SK-N-SH treated with all-trans-retinoic acid at 6 μM for 48 hours (cell line): ENCODE measurements around the gene CMTM2.

Experiments used
- ATAC-seq: fragments of 200-7000 bp; cut with Tn5 transposase; 3 replicates; pipeline ENCODE4 v1.9.1; 2020; ENCODE audit warnings: mild to moderate bottlenecking, moderate library complexity
- ARNTL ChIP-seq: fragments of 450-650 bp; formaldehyde crosslinking; IDR thresholded peaks from 2 replicates; pipeline ENCODE4 v1.5.0; 2020; ENCODE audit warnings: low read depth, mild to moderate bottlenecking, moderate library complexity, borderline replicate concordance
- BACH2 ChIP-seq: fragments of 250-450 bp; sonication (Bioruptor Pico); IDR thresholded peaks from 2 replicates; pipeline ENCODE4 v1.9.0; 2021; ENCODE audit warnings: mild to moderate bottlenecking, borderline replicate concordance
- CSDC2 ChIP-seq: fragments of 250-450 bp; sonication (Bioruptor Pico); IDR thresholded peaks from 2 replicates; pipeline ENCODE4 v1.5.0; 2020; ENCODE audit warnings: mild to moderate bottlenecking, moderate library complexity
- ESRRG ChIP-seq: fragments of 250-450 bp; sonication (Bioruptor Pico); IDR thresholded peaks from 2 replicates; pipeline ENCODE4 v1.6.1; 2021; ENCODE audit warnings: mild to moderate bottlenecking
- GLIS3 ChIP-seq: fragments of 250-450 bp; sonication (Bioruptor Pico); IDR thresholded peaks from 2 replicates; pipeline ENCODE4 v1.5.0; 2020; ENCODE audit warnings: mild to moderate bottlenecking, moderate library complexity
- ISL1 ChIP-seq: fragments of 250-450 bp; sonication (Bioruptor Pico); IDR thresholded peaks from 2 replicates; pipeline ENCODE4 v2.1.2; 2022; ENCODE audit warnings: mild to moderate bottlenecking, moderate library complexity
- OSR1 ChIP-seq: fragments of 250-450 bp; sonication (Bioruptor Pico); IDR thresholded peaks from 2 replicates; pipeline ENCODE4 v1.8.0; 2022; ENCODE audit warnings: moderate library complexity, mild to moderate bottlenecking, inconsistent platforms
- PPARA ChIP-seq: fragments of 250-450 bp; sonication (Bioruptor Pico); IDR thresholded peaks from 2 replicates; pipeline ENCODE4 v1.5.0; 2020; ENCODE audit warnings: mild to moderate bottlenecking, borderline replicate concordance
- RARB ChIP-seq: fragments of 250-450 bp; sonication (Bioruptor Pico); IDR thresholded peaks from 2 replicates; pipeline ENCODE4 v1.8.0; 2021; ENCODE audit warnings: mild to moderate bottlenecking, moderate library complexity
- SNAI2 ChIP-seq: fragments of 250-450 bp; sonication (Bioruptor Pico); IDR thresholded peaks from 2 replicates; pipeline ENCODE4 v1.5.0; 2020; ENCODE audit warnings: mild to moderate bottlenecking, moderate library complexity
- TCF4 ChIP-seq: fragments of 250-450 bp; sonication (Bioruptor Pico); IDR thresholded peaks from 2 replicates; pipeline ENCODE4 v1.8.0; 2021; ENCODE audit warnings: mild to moderate bottlenecking, moderate library complexity, borderline replicate concordance
- TOX ChIP-seq: fragments of 250-450 bp; sonication (Bioruptor Pico); IDR thresholded peaks from 2 replicates; pipeline ENCODE4 v1.8.0; 2021; ENCODE audit warnings: mild to moderate bottlenecking, moderate library complexity, borderline replicate concordance
- ZC3H10 ChIP-seq: fragments of 250-450 bp; sonication (Bioruptor Pico); IDR thresholded peaks from 2 replicates; pipeline ENCODE4 v1.5.1; 2021; ENCODE audit warnings: mild to moderate bottlenecking, moderate library complexity
- ZFP3 ChIP-seq: fragments of 250-450 bp; sonication (Bioruptor Pico); IDR thresholded peaks from 2 replicates; pipeline ENCODE4 v1.5.0; 2020; ENCODE audit warnings: mild to moderate bottlenecking, moderate library complexity
- ZFP30 ChIP-seq: fragments of 450-650 bp; formaldehyde crosslinking; IDR thresholded peaks from 2 replicates; pipeline ENCODE4 v1.5.0; 2022; ENCODE audit warnings: mild to moderate bottlenecking, moderate library complexity
- ZNF565 ChIP-seq: fragments of 450-650 bp; formaldehyde crosslinking; conservative IDR thresholded peaks from 2 replicates; pipeline ENCODE4 v1.5.0; 2020; ENCODE audit warnings: low read depth, mild to moderate bottlenecking, moderate library complexity
- ZNF70 ChIP-seq: fragments of 450-650 bp; formaldehyde crosslinking; IDR thresholded peaks from 2 replicates; pipeline ENCODE4 v1.5.0; 2020; ENCODE audit warnings: mild to moderate bottlenecking, moderate library complexity
- ZNF8 ChIP-seq: fragments of 450-650 bp; formaldehyde crosslinking; IDR thresholded peaks from 2 replicates; pipeline ENCODE4 v1.5.0; 2020; ENCODE audit warnings: mild to moderate bottlenecking, moderate library complexity
- TF ChIP-seq, protein P1 (sequence below): fragments of 250-450 bp; sonication (Bioruptor Pico); IDR thresholded peaks from 2 replicates; pipeline ENCODE4 v1.8.0; 2021; ENCODE audit warnings: low read depth, mild to moderate bottlenecking, moderate library complexity, borderline replicate concordance
- TF ChIP-seq, protein P2 (sequence below): fragments of 250-450 bp; sonication (Bioruptor Pico); IDR thresholded peaks from 2 replicates; pipeline ENCODE4 v1.8.0; 2020; ENCODE audit warnings: mild to moderate bottlenecking, moderate library complexity, borderline replicate concordance
- TF ChIP-seq, protein P3 (sequence below): fragments of 250-450 bp; sonication (Bioruptor Pico); IDR thresholded peaks from 2 replicates; pipeline ENCODE4 v1.5.1; 2020; ENCODE audit warnings: low read depth, mild to moderate bottlenecking, moderate library complexity
- TF ChIP-seq, protein P4 (sequence below): fragments of 250-450 bp; sonication (Bioruptor Pico); IDR thresholded peaks from 2 replicates; pipeline ENCODE4 v1.5.1; 2021; ENCODE audit warnings: mild to moderate bottlenecking, moderate library complexity
- TF ChIP-seq, protein P5 (sequence below): fragments of 250-450 bp; sonication (Bioruptor Pico); IDR thresholded peaks from 2 replicates; pipeline ENCODE4 v1.5.0; 2020; ENCODE audit warnings: mild to moderate bottlenecking, moderate library complexity

The CMTM2 gene

DNA sequence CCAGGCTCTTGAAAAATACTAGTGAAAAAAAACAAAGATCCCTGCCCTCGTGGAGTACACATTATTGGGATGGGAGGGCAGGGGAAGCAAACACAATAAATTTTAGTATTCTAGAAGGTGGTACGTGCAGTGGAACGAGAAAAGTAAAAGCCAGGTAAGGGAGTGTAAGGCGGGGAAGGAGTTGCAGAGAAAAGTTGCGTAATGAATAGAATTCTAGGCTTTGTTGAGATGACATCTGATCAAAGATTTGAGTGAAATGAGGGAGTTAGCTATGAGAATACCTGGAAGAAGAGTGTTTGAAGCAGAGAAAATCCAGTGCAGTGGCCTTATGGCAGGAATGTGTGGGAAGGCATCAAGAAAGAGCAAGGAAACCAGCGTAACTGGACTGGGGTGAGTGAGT lies 24.8 kb upstream of the CMTM2 start:
- TF ChIP-seq ZC3H10 (CRISPR knock-in tag) = no peak
- no peak for TF ChIP-seq SNAI2 (CRISPR knock-in tag)
- no peak for TF ChIP-seq CSDC2 (CRISPR knock-in tag)
- TF ChIP-seq TCF4 = no peak
- TF ChIP-seq, protein P1, sequence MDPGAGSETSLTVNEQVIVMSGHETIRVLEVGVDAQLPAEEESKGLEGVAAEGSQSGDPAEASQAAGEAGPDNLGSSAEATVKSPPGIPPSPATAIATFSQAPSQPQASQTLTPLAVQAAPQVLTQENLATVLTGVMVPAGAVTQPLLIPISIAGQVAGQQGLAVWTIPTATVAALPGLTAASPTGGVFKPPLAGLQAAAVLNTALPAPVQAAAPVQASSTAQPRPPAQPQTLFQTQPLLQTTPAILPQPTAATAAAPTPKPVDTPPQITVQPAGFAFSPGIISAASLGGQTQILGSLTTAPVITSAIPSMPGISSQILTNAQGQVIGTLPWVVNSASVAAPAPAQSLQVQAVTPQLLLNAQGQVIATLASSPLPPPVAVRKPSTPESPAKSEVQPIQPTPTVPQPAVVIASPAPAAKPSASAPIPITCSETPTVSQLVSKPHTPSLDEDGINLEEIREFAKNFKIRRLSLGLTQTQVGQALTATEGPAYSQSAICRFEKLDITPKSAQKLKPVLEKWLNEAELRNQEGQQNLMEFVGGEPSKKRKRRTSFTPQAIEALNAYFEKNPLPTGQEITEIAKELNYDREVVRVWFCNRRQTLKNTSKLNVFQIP (CRISPR knock-in tag) = no peak
- no peak for TF ChIP-seq RARB (CRISPR knock-in tag)
- no peak for TF ChIP-seq OSR1 (CRISPR knock-in tag)
- TF ChIP-seq ZNF8 (CRISPR knock-in tag) = no peak
- TF ChIP-seq ZFP3 (CRISPR knock-in tag) = no peak
- TF ChIP-seq PPARA (CRISPR knock-in tag) = no peak
- TF ChIP-seq, protein P2, sequence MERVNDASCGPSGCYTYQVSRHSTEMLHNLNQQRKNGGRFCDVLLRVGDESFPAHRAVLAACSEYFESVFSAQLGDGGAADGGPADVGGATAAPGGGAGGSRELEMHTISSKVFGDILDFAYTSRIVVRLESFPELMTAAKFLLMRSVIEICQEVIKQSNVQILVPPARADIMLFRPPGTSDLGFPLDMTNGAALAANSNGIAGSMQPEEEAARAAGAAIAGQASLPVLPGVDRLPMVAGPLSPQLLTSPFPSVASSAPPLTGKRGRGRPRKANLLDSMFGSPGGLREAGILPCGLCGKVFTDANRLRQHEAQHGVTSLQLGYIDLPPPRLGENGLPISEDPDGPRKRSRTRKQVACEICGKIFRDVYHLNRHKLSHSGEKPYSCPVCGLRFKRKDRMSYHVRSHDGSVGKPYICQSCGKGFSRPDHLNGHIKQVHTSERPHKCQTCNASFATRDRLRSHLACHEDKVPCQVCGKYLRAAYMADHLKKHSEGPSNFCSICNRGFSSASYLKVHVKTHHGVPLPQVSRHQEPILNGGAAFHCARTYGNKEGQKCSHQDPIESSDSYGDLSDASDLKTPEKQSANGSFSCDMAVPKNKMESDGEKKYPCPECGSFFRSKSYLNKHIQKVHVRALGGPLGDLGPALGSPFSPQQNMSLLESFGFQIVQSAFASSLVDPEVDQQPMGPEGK = no peak
- no peak for TF ChIP-seq TOX
- TF ChIP-seq, protein P3, sequence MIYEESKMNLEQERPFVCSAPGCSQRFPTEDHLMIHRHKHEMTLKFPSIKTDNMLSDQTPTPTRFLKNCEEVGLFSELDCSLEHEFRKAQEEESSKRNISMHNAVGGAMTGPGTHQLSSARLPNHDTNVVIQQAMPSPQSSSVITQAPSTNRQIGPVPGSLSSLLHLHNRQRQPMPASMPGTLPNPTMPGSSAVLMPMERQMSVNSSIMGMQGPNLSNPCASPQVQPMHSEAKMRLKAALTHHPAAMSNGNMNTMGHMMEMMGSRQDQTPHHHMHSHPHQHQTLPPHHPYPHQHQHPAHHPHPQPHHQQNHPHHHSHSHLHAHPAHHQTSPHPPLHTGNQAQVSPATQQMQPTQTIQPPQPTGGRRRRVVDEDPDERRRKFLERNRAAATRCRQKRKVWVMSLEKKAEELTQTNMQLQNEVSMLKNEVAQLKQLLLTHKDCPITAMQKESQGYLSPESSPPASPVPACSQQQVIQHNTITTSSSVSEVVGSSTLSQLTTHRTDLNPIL = no peak
- TF ChIP-seq BACH2 = no peak
- no peak for ATAC-seq

DNA sequence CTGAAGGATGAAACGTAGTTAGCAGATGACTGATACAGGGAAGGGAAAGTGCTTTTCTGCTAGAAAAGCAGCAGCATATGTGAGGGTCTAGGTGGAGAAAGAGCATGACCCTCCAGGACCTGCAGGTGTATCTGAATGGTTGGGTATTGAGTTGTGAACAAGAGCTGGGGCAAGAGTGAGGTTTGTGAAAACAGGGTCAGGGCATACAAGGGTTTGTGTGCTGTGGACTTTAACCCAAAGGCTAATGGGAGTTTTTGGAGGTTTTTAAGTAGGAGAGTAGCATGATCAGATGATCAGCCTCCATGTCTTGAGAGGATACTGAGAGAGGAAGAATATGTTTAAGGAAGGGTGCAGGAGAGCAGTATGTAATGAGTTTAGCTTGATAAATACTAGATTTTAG lies 19.2 kb upstream of the CMTM2 start:
- no peak for ATAC-seq
- TF ChIP-seq ZNF70 (CRISPR knock-in tag) (no peak), BACH2 (no peak), ZFP30 (CRISPR knock-in tag) (no peak), ARNTL (CRISPR knock-in tag) (no peak), OSR1 (CRISPR knock-in tag) (no peak), TCF4 (no peak), ISL1 (CRISPR knock-in tag) (no peak), GLIS3 (CRISPR knock-in tag) (no peak), CSDC2 (CRISPR knock-in tag) (no peak), RARB (CRISPR knock-in tag) (no peak), ZNF565 (no peak), ESRRG (CRISPR knock-in tag) (no peak)
- TF ChIP-seq, protein P1 (CRISPR knock-in tag) = no peak
- TF ChIP-seq, protein P2 = no peak
- TF ChIP-seq, protein P3 = no peak

DNA sequence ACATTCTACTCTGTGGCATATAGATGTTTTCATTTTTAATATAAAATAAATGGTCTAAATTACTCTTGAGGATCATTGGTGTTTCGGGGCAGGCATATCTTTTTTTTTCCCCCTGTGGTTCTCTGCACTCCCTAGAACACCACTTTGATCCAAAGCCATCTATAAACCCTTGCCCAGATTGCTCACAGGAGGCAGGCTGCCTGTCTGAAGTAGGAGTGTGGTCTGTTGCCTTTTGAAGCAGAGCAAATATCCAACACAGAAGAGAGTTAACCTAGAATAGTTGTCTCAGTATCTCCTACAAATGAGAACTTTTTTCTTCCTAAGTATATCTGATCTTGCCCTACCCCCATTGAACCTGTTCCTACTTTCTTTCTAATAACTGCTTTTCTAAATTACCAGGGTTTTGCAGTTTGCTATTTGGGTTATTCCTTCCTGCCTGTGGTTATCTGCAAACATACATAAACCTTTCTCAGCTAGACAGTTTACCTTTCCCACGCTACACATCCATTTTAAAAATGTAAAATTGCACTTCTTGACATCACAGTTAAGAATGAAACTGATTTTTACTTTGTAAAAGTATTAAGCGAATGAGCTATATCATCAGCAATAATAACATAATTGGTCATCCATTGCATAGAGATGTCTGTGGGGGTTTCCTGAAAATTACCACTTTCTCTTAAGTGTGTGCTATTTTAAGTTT lies 17.7 kb upstream of the CMTM2 start:
- ATAC-seq = no peak
- no peak for TF ChIP-seq TOX
- TF ChIP-seq, protein P4, sequence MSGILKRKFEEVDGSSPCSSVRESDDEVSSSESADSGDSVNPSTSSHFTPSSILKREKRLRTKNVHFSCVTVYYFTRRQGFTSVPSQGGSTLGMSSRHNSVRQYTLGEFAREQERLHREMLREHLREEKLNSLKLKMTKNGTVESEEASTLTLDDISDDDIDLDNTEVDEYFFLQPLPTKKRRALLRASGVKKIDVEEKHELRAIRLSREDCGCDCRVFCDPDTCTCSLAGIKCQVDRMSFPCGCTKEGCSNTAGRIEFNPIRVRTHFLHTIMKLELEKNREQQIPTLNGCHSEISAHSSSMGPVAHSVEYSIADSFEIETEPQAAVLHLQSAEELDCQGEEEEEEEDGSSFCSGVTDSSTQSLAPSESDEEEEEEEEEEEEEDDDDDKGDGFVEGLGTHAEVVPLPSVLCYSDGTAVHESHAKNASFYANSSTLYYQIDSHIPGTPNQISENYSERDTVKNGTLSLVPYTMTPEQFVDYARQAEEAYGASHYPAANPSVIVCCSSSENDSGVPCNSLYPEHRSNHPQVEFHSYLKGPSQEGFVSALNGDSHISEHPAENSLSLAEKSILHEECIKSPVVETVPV = no peak
- no peak for TF ChIP-seq ISL1 (CRISPR knock-in tag)
- TF ChIP-seq, protein P5, sequence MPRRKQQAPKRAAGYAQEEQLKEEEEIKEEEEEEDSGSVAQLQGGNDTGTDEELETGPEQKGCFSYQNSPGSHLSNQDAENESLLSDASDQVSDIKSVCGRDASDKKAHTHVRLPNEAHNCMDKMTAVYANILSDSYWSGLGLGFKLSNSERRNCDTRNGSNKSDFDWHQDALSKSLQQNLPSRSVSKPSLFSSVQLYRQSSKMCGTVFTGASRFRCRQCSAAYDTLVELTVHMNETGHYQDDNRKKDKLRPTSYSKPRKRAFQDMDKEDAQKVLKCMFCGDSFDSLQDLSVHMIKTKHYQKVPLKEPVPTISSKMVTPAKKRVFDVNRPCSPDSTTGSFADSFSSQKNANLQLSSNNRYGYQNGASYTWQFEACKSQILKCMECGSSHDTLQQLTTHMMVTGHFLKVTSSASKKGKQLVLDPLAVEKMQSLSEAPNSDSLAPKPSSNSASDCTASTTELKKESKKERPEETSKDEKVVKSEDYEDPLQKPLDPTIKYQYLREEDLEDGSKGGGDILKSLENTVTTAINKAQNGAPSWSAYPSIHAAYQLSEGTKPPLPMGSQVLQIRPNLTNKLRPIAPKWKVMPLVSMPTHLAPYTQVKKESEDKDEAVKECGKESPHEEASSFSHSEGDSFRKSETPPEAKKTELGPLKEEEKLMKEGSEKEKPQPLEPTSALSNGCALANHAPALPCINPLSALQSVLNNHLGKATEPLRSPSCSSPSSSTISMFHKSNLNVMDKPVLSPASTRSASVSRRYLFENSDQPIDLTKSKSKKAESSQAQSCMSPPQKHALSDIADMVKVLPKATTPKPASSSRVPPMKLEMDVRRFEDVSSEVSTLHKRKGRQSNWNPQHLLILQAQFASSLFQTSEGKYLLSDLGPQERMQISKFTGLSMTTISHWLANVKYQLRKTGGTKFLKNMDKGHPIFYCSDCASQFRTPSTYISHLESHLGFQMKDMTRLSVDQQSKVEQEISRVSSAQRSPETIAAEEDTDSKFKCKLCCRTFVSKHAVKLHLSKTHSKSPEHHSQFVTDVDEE (CRISPR knock-in tag) = no peak
- TF ChIP-seq TCF4 = no peak
- TF ChIP-seq SNAI2 (CRISPR knock-in tag) = no peak
- TF ChIP-seq ESRRG (CRISPR knock-in tag) = no peak
- no peak for TF ChIP-seq ARNTL (CRISPR knock-in tag)
- no peak for TF ChIP-seq RARB (CRISPR knock-in tag)
